MM.1S (cell line): ENCODE data around the gene DENND4A.

Experiments
- EZH2phosphoT487 ChIP-seq: fragments of 300-600 bp; sonication (generic); IDR thresholded peaks from 2 replicates; pipeline ENCODE4 v1.6.1; 2018; ENCODE audit warnings: antibody characterized with exemption, low read length
- TF ChIP-seq, protein P1 (sequence below): fragments of 300-600 bp; sonication (generic); IDR thresholded peaks from 2 replicates; pipeline ENCODE4 v1.5.1; 2016; ENCODE audit warnings: antibody characterized with exemption, low read length, mixed read lengths

DNA sequence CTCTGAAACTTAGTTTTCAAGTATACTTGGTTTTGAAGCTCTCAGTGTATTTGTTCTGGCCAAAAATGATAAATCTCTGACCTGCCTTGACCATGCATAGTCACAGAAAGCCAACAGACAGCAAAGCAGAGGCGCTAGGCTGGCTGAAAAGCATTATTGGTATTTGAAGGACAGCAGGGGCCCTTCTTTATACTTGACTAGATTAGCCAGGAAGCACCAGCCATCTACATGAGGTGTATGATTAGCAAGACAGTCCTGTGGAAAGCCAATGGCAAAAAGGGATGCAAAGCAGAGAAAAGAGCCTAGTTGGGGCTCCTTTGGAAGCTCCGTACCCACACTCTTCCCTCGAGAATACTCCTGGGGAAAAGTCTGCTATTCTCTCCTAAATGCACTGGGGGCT lies 162.5 kb downstream of the DENND4A start:
- TF ChIP-seq, protein P1, sequence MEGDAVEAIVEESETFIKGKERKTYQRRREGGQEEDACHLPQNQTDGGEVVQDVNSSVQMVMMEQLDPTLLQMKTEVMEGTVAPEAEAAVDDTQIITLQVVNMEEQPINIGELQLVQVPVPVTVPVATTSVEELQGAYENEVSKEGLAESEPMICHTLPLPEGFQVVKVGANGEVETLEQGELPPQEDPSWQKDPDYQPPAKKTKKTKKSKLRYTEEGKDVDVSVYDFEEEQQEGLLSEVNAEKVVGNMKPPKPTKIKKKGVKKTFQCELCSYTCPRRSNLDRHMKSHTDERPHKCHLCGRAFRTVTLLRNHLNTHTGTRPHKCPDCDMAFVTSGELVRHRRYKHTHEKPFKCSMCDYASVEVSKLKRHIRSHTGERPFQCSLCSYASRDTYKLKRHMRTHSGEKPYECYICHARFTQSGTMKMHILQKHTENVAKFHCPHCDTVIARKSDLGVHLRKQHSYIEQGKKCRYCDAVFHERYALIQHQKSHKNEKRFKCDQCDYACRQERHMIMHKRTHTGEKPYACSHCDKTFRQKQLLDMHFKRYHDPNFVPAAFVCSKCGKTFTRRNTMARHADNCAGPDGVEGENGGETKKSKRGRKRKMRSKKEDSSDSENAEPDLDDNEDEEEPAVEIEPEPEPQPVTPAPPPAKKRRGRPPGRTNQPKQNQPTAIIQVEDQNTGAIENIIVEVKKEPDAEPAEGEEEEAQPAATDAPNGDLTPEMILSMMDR = no peak
- TF ChIP-seq EZH2phosphoT487 = no peak
